Central memory CD8-positive, alpha-beta T cell (primary cell): Measurements from ENCODE around the gene HOXB3.

Experiments used
- ATAC-seq: fragments of 150-1000 bp; cut with Tn5 transposase; replicated peaks from 2 replicates; pipeline ENCODE4 v1.10.0; 2022; ENCODE audit warnings: mild to moderate bottlenecking, moderate FRiP score, moderate number of reproducible peaks; ENCODE audit not compliant: poor library complexity, severe bottlenecking; ENCODE audit errors: extremely low read depth
- DNase-seq, 2 donors: peaks; one replicate each; pipeline ENCODE4 v3.0.0; 2021; ENCODE audit warnings: low spot score in 2 of 2
- H3K27ac Mint-ChIP-seq: one replicate; pipeline ENCODE4 v1.8.0; 2022; ENCODE audit warnings: low read depth, mild to moderate bottlenecking, moderate library complexity, mixed read lengths
- H3K27me3 Mint-ChIP-seq: one replicate; pipeline ENCODE4 v1.8.0; 2022; ENCODE audit warnings: mixed read lengths
- H3K36me3 Mint-ChIP-seq: one replicate; pipeline ENCODE4 v1.8.0; 2022; ENCODE audit warnings: mild to moderate bottlenecking, moderate library complexity, mixed read lengths; ENCODE audit not compliant: insufficient read depth
- H3K4me1 Mint-ChIP-seq: one replicate; pipeline ENCODE4 v1.8.0; 2022; ENCODE audit warnings: mixed read lengths
- H3K4me3 Mint-ChIP-seq: one replicate; pipeline ENCODE4 v1.8.0; 2022; ENCODE audit warnings: mild to moderate bottlenecking, moderate library complexity, mixed read lengths
- H3K9me3 Mint-ChIP-seq: one replicate; pipeline ENCODE4 v1.8.0; 2022; ENCODE audit warnings: mixed read lengths

HOXB3 gene

GRCh38 chr17:48553190-48553547 lies 36.9 kb downstream of the HOXB3 start:
- Mint-ChIP-seq H3K4me3 (no peak overlapping the region), H3K36me3 (peaks cover 8% of the 10 kb centered on the region), H3K27me3 (no peaks in the 10 kb centered on the region), H3K9me3 (no peaks in the 10 kb centered on the region), H3K27ac (no peak overlapping the region), H3K4me1 (peaks cover 8% of the 10 kb centered on the region)
- no peak for DNase-seq
- no peak for ATAC-seq

DNA sequence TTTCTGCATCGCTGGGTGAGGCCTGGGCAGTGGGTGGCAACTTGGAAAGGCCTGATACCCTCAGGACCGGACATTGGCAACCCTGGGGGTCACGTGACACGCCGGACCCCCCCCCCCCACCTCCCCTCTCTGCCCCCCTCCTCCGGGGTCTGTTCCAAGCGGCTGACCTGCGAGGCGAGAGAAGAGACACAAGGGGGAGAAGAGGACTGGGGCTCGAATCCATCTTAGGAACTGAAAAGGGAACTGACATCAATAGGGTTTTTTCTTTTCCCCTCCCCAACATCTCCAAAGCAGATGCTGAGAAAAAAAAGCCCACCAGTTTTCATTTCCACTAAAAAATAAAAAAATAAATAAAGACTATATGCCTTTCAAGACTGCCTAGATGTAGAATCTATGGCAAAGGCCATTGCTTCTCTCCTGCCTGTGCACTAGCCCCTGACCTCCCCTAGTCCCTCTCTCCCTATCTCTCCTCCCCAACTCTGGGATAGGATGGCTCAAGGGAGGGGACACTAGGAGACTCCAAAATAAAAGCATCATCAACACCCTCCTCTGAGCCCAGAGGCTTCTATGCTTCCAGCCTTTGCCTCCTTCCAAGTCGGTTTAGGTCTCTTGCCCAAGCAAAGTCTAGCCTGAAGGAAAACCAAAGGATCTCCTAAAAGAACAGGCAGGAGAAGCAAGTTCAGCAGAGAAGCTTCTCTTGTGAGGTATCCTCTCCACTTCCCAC lies 37.4 kb downstream of the HOXB3 start:
- Mint-ChIP-seq H3K9me3 (no peaks in the 10 kb centered on the region), H3K27me3 (no peaks in the 10 kb centered on the region), H3K36me3 (peaks cover 6% of the 10 kb centered on the region), H3K4me1 (peaks cover 8% of the 10 kb centered on the region), H3K27ac (no peak overlapping the region), H3K4me3 (no peak overlapping the region)
- ATAC-seq (no peak), DNase-seq (no peak)

DNA sequence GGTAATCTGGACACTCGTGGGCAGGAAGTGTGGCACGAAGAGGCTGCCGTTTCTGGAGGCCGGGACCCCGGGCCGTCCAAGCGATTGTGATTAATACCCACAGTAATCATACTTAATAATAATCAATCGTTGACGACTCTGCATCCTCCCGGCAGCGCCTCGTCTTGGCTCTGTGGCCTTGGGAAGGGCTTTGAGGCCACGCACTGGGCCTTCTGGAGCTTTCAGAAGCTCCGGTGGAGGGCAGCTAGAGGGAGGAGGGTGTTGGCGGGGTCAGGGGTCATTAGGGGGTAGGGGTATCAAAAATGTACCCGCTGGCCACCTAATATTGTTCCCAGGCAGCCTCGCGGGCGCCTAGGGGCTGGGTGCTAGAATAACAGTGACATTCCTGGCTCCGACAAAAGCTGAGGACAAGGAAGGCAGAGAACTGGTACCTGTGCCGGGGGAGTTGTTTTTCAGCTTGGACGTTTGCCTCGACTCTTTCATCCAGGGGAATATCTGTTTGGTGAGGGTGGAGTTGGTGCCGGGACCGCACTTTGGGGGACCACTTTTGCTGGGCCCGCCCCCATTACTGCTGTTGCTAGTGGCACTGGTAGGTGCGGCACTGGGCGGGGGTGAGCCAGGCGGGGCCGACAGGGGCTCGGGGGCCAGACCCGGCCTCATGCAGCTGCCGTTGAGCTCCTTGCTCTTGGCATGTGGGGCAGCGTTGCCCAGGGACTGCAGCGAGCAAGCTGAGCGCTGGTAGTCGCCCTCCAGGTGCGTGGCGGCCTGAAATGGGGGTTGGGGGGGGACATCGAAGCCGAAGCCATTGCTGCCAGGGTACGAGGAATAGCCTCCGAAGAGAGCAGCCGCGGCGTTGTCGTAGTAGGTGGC lies 38.2 kb downstream of the HOXB3 start:
- Mint-ChIP-seq H3K4me3 (no peak overlapping the region), H3K4me1 (peaks cover 8% of the 10 kb centered on the region), H3K36me3 (peaks cover 6% of the 10 kb centered on the region), H3K27ac (no peak overlapping the region), H3K27me3 (no peaks in the 10 kb centered on the region), H3K9me3 (no peaks in the 10 kb centered on the region)
- no peak for ATAC-seq
- no peak for DNase-seq

- Mint-ChIP-seq H3K4me1 (peaks cover 8% of the 10 kb centered on the region), H3K4me3 (no peak overlapping the region), H3K9me3 (no peaks in the 10 kb centered on the region), H3K27me3 (peaks cover 4% of the 10 kb centered on the region), H3K36me3 (peaks cover 8% of the 10 kb centered on the region), H3K27ac (no peak overlapping the region)
- DNase-seq, result no peak
- ATAC-seq, result no peak
These were observed 38.9 kb downstream of the HOXB3 start for GRCh38 chr17:48551214-48551555.

DNA sequence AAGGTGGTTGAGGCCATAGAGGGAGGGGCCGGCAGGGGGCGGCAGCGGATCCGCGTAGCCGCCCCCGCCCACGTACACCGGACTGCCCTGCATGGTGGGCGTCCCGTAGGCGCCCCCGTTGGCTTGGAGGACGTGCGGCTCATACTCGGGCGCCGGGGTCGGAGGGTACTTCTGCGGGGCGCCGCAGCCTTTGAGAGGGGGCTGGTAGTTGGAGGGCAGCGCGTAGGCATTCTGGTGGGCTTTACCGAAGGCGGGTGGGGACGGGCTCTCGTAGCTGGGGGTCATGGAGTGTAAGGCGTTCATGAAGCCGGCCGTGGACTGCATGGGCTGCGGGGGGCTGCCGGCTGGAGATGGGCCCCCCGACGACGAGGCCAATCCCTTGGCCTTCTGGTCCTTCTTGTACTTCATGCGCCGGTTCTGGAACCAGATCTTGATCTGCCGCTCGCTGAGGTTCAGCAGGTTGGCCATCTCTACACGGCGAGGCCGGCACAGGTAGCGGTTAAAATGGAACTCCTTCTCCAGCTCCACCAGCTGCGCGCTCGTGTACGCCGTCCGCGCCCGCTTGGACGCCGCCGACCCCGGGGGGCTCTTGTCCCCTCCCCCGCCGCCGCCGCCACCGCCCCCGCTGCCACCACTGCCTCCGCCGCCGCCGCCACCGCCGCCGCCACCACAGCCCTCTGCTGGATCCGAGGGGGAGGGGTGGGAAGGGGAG lies 39.4 kb downstream of the HOXB3 start:
- Mint-ChIP-seq H3K36me3 (peaks cover 8% of the 10 kb centered on the region), H3K9me3 (no peaks in the 10 kb centered on the region), H3K27ac (no peak overlapping the region), H3K27me3 (peaks cover 9% of the 10 kb centered on the region), H3K4me1 (peaks cover 8% of the 10 kb centered on the region), H3K4me3 (no peak overlapping the region)
- no peak for DNase-seq
- no peak for ATAC-seq

GRCh38 chr17:48549914-48550501 lies 40.0 kb downstream of the HOXB3 start:
- peaks cover 10% of the 10 kb centered on the region for H3K27me3 Mint-ChIP-seq
- H3K27ac Mint-ChIP-seq, result no peak overlapping the region
- DNase-seq (no peak), ATAC-seq (no peak)
- H3K4me3 Mint-ChIP-seq, result no peak overlapping the region
- H3K4me1 Mint-ChIP-seq, result peaks cover 3% of the 10 kb centered on the region
- H3K36me3 Mint-ChIP-seq, result peaks cover 6% of the 10 kb centered on the region
- no peaks in the 10 kb centered on the region for H3K9me3 Mint-ChIP-seq

GRCh38 chr17:48549281-48549630 lies 40.8 kb downstream of the HOXB3 start:
- H3K4me1 Mint-ChIP-seq, result peaks cover 4% of the 10 kb centered on the region
- peak overlapping the region; percentile 22 for H3K27ac Mint-ChIP-seq
- peaks cover 3% of the 10 kb centered on the region for H3K36me3 Mint-ChIP-seq
- peaks cover 13% of the 10 kb centered on the region for H3K27me3 Mint-ChIP-seq
- DNase-seq (no peak), ATAC-seq (no peak)
- H3K9me3 Mint-ChIP-seq, result no peaks in the 10 kb centered on the region
- no peak overlapping the region for H3K4me3 Mint-ChIP-seq

- peaks cover 9% of the 10 kb centered on the region for H3K4me1 Mint-ChIP-seq
- peak overlapping the region; percentile 22 for H3K27ac Mint-ChIP-seq
- no peak for DNase-seq
These were observed 41.3 kb downstream of the HOXB3 start for GRCh38 chr17:48548523-48549280.

DNA sequence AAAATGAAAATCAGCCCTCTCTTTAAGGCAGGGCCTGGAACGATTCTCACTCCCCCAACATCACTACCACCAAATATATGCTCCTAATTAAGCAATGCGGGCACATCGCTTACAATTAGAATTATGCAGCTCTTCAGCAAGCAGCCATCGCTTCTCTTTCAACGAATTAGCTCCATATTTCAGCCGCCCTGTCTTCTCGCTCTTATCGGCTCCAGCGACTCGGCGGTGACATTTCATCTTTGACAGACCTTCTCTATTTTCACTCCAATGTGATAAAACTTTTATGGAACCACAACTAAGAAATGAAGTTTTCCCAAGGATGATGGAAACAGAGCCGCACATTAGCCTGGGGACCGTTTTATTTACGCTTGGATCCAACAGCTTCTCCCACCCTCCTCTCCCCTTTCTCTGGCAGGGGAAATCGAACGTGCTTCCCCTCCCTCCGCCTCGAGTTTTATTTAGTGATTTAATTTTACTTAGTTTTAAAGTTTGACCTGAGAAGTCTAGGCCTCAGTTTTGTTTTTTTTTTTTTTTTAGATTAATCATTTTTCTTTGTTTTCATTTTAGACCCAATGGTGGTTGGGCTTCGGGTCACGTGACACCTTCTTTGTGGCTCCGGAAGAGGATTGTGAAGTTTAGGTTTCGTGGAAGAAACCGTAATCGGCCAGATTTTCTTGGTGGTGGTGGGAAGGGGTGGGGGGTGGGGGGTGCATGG lies 42.1 kb downstream of the HOXB3 start:
- no peak overlapping the region for H3K27ac Mint-ChIP-seq
- H3K4me1 Mint-ChIP-seq, result peaks cover 10% of the 10 kb centered on the region
- H3K9me3 Mint-ChIP-seq, result no peaks in the 10 kb centered on the region
- peaks cover 8% of the 10 kb centered on the region for H3K36me3 Mint-ChIP-seq
- DNase-seq (no peak), ATAC-seq (no peak)
- no peak overlapping the region for H3K4me3 Mint-ChIP-seq
- H3K27me3 Mint-ChIP-seq, result peaks cover 24% of the 10 kb centered on the region

More at GRCh38 chr17:48548523-48549280, 41.3 kb downstream of the HOXB3 start:
- no peak for ATAC-seq
- Mint-ChIP-seq H3K9me3 (no peaks in the 10 kb centered on the region), H3K4me3 (no peak overlapping the region), H3K36me3 (peaks cover 6% of the 10 kb centered on the region), H3K27me3 (peaks cover 19% of the 10 kb centered on the region)

- H3K4me1 Mint-ChIP-seq, result peaks cover 18% of the 10 kb centered on the region
- no peak overlapping the region for H3K4me3 Mint-ChIP-seq
- ATAC-seq (no peak), DNase-seq (no peak)
- H3K9me3 Mint-ChIP-seq, result no peaks in the 10 kb centered on the region
- H3K27ac Mint-ChIP-seq, result no peak overlapping the region
- peaks cover 32% of the 10 kb centered on the region for H3K27me3 Mint-ChIP-seq
- peaks cover 10% of the 10 kb centered on the region for H3K36me3 Mint-ChIP-seq
These were observed 42.9 kb downstream of the HOXB3 start for GRCh38 chr17:48546924-48547807.
